Endothelial cell of umbilical vein (primary cell): ENCODE results near the gene METTL25.

Experiments used
- FOS ChIP-seq: IDR thresholded peaks from 2 replicates; pipeline ENCODE4 v1.6.1; 2011; ENCODE audit warnings: mild to moderate bottlenecking, low read length, moderate library complexity, borderline replicate concordance; ENCODE audit not compliant: insufficient read depth
- POLR2A ChIP-seq: IDR thresholded peaks from 2 replicates; pipeline ENCODE4 v1.6.1; 2012; ENCODE audit warnings: low read depth, mild to moderate bottlenecking, control low read depth, low read length
- TF ChIP-seq, protein P1 (sequence below), 2 donors: IDR thresholded peaks; 1 replicate in 1 of 2; 2 replicates in 1 of 2; pipeline ENCODE4 v1.5.1; 2011; ENCODE audit warnings: low read length in 2 of 2, mild to moderate bottlenecking in 2 of 2, moderate library complexity in 2 of 2, control low read depth in 1 of 2, inconsistent platforms in 1 of 2, low read depth in 1 of 2; ENCODE audit not compliant: insufficient read depth in 1 of 2; ENCODE audit errors: extremely low read depth in 1 of 2

DNA sequence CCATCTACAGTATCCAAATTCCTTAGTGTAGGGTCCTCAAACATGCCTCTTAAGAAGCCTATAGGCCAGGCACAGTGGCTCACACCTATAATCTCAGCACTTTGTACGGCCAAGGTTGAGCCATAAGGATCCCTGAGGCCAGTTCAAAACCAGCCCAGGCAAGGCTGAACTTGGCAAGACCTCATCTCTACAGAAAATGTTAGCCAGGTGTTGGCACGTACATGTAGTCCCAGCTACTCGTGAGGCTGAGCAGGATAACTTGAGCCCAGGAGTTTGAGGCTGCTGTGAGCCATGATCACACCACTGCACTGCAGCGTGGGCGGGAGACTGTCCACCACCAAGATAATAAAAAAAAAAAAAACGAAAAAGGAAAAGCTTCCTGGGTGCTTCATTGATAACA lies 6.9 kb upstream of the METTL25 start:
- TF ChIP-seq POLR2A: no peak
- TF ChIP-seq, protein P1, sequence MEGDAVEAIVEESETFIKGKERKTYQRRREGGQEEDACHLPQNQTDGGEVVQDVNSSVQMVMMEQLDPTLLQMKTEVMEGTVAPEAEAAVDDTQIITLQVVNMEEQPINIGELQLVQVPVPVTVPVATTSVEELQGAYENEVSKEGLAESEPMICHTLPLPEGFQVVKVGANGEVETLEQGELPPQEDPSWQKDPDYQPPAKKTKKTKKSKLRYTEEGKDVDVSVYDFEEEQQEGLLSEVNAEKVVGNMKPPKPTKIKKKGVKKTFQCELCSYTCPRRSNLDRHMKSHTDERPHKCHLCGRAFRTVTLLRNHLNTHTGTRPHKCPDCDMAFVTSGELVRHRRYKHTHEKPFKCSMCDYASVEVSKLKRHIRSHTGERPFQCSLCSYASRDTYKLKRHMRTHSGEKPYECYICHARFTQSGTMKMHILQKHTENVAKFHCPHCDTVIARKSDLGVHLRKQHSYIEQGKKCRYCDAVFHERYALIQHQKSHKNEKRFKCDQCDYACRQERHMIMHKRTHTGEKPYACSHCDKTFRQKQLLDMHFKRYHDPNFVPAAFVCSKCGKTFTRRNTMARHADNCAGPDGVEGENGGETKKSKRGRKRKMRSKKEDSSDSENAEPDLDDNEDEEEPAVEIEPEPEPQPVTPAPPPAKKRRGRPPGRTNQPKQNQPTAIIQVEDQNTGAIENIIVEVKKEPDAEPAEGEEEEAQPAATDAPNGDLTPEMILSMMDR (IDR thresholded peaks at IDR 0.05; ENCODE audit: extremely low read depth in 1 of 2, insufficient read depth in 1 of 2, low read depth in 1 of 2, low read length in 2 of 2): no peak
- no peak for TF ChIP-seq FOS
